Measurements from ENCODE around the gene LRRC46. TPM values are rescaled to one million over a fixed set of nuclear protein-coding genes. Genes with fewer than 3 reads are reported as not detected.

The LRRC46 gene
- total RNA-seq, 1 donor from 2014 or later, result not detected

DNA sequence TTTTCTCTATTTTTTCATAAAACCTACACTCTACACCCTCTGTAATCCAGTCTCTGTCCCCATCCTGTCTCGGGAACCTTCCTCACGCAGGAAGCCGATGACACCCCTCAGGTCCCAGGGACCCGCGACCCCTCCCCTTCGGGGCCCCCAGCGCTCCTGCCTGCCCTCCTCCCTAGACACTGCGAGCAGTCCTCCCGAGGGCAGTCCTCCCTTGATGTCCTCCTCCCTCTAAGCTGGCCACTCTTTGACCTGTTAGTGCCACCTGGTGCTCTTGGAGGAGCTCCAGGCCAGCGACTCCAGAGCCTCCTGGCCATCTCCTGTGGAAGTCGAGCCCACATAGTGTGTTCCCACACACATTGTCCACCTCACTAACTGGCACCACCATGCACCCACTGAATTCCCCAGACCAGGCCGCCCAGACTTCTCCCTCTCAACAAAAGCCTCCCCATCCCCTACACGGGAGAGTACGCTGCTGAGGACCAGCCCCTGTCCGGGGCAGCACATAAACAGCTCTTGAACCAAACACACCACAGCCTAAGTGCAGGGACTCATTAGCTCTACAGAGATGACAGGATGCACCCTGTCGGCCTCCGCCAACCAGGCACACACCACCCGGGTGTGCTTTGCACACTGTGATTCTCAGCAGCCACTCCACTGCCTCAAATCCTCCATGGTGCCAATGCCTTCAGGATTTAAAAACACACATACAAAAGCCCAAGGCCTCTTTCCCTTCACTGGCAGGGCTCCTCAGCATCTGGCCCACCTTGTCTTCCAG is 19.1 kb upstream of the LRRC46 start:
- no peak overlapping the region for H3K4me3 ChIP-seq
- intact Hi-C loops (cut with DNase I), result no loop called here
- no peak for TF ChIP-seq POLR2A (IDR thresholded peaks at IDR 0.05)
- TF ChIP-seq POLR2AphosphoS5 (IDR thresholded peaks at IDR 0.05; ENCODE audit: insufficient read depth in 1 of 2, low read depth in 1 of 2), result no peak
- TF ChIP-seq, protein P1, sequence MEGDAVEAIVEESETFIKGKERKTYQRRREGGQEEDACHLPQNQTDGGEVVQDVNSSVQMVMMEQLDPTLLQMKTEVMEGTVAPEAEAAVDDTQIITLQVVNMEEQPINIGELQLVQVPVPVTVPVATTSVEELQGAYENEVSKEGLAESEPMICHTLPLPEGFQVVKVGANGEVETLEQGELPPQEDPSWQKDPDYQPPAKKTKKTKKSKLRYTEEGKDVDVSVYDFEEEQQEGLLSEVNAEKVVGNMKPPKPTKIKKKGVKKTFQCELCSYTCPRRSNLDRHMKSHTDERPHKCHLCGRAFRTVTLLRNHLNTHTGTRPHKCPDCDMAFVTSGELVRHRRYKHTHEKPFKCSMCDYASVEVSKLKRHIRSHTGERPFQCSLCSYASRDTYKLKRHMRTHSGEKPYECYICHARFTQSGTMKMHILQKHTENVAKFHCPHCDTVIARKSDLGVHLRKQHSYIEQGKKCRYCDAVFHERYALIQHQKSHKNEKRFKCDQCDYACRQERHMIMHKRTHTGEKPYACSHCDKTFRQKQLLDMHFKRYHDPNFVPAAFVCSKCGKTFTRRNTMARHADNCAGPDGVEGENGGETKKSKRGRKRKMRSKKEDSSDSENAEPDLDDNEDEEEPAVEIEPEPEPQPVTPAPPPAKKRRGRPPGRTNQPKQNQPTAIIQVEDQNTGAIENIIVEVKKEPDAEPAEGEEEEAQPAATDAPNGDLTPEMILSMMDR (IDR thresholded peaks at IDR 0.05), result no peak
- no peak for DNase-seq (ENCODE audit: extremely low spot score in 2 of 2)
- H3K36me3 ChIP-seq, result peaks cover 0 to 43% of the 10 kb centered on the region in 2 donors
- no peaks in the 10 kb centered on the region for H3K27me3 ChIP-seq
- H3K4me1 ChIP-seq, result peaks cover 15% of the 10 kb centered on the region
- H3K27ac ChIP-seq, result no peak overlapping the region
- no peaks in the 10 kb centered on the region for H3K9me3 ChIP-seq

DNA sequence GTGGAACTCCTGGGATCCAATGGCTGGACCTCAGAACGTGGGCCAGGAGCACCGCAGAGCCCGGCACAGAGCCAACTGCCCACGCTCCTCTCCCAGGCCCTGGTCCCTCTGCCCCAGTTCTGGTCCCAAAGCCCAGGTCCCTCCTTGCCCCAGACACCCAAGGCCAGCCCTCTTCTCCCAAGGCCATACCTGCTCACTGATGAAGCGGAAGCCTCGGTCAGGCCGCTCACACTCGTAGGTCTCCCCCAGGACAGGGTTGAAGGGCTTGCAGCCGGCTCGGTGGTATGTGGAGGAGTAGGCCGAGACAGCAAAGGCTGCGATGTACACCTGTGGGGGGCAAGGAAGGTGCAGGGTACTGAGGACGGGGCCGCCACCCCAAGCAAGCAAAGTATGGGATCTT is 18.4 kb upstream of the LRRC46 start:
- intact Hi-C loops (cut with DNase I), result no loop called here
- Histone ChIP-seq H3K36me3 (peaks cover 0 to 41% of the 10 kb centered on the region in 2 donors), H3K4me1 (peaks cover 15% of the 10 kb centered on the region), H3K9me3 (no peaks in the 10 kb centered on the region), H3K27ac (no peak overlapping the region), H3K27me3 (no peaks in the 10 kb centered on the region), H3K4me3 (no peak overlapping the region)
- no peak for DNase-seq (ENCODE audit: extremely low spot score in 2 of 2)
- no peak for TF ChIP-seq POLR2AphosphoS5 (IDR thresholded peaks at IDR 0.05; ENCODE audit: insufficient read depth in 1 of 2, low read depth in 1 of 2)
- TF ChIP-seq, protein P1 (IDR thresholded peaks at IDR 0.05), result no peak
- no peak for TF ChIP-seq POLR2A (IDR thresholded peaks at IDR 0.05)

DNA sequence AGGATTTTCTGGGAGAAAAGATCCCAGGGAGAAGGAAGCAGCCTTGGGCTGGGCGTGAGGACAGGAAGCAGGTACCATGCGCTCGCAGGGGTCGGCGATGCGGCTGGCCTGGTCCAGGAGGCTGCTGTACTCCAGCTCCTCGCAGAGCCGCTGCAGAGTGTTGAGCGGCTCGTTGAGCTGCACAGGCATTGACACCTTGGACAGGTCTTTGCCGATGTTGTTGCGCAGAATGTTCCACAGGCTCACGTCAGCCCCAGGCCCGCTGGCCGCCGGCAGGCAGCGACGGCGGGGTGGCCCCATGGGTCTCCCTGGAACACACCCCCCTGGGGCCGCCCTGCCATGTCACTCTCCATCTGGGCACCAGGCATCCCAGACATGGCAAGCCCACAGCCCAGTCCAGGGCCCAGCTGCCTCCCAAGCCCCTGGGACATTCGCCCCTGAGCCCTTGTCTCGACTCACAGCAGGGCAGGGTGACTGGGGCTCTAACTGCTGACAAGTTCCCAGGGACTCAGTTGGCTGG is 17.9 kb upstream of the LRRC46 start:
- Histone ChIP-seq H3K27ac (no peak overlapping the region), H3K36me3 (peaks cover 0 to 41% of the 10 kb centered on the region in 2 donors), H3K4me3 (no peak overlapping the region), H3K4me1 (peaks cover 15% of the 10 kb centered on the region), H3K27me3 (no peaks in the 10 kb centered on the region), H3K9me3 (no peaks in the 10 kb centered on the region)
- intact Hi-C loops (cut with DNase I), result no loop called here
- DNase-seq (ENCODE audit: extremely low spot score in 2 of 2), result no peak
- TF ChIP-seq, protein P1 (IDR thresholded peaks at IDR 0.05), result no peak

DNA sequence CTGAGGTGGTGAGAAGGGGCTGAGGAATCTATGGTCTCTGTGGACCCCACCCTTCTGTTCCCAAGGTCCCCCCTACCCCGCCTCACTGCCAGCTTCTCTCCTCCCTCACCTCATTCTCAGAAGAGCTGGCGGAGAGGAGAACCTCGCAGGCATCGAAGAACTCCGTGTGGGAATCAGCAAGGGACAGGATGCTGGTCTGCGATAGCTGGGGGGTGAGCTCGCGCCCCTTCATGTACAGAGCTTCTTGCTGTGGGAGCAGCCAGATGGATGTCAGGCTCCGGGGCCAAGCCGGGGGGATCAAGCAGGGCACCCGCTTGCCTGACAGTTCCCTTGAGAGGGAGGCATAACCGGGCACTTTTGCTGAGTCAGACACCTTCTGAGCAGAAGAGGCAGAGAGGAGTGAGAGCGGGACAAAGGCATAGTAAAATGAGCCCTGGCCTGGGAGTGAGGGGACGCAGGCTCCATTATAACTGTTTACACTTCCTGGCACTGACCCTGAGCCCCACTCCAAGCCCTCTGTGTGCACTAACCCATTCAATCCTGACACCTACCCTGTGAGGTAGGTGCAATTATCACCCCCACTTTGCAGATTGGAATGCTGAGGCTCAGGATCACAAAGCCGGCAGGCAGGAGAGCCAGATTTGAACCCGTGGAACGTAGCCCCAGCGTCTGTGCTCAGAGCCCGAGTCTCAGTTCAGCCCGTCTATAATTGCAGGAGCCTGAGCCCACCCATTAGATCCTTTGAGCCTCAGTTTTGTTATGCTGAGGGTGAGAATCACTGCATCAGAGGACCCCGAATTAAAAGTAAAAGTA is 16.2 kb upstream of the LRRC46 start:
- no peaks in the 10 kb centered on the region for H3K9me3 ChIP-seq
- H3K27ac ChIP-seq, result no peak overlapping the region
- peaks cover 14% of the 10 kb centered on the region for H3K4me1 ChIP-seq
- peaks cover 0 to 44% of the 10 kb centered on the region in 2 donors for H3K36me3 ChIP-seq
- intact Hi-C loops (cut with DNase I), result no loop called here
- no peaks in the 10 kb centered on the region for H3K27me3 ChIP-seq
- DNase-seq (ENCODE audit: extremely low spot score in 2 of 2), result no peak
- no peak for TF ChIP-seq POLR2A (IDR thresholded peaks at IDR 0.05)
- TF ChIP-seq, protein P1 (IDR thresholded peaks at IDR 0.05), result no peak
- no peak for TF ChIP-seq POLR2AphosphoS5 (IDR thresholded peaks at IDR 0.05; ENCODE audit: insufficient read depth in 1 of 2, low read depth in 1 of 2)
- no peak overlapping the region for H3K4me3 ChIP-seq

Measured in vagina (tissue), 2 donors.